Adrenal gland (tissue), 5 donors: Measurements from ENCODE around the gene POC5.

Experiments used
- POLR2A ChIP-seq, 2 donors: fragments of 450-650 bp; IDR thresholded peaks; one replicate each; pipeline ENCODE4 v1.6.1; 2017; ENCODE audit warnings: antibody characterized with exemption in 2 of 2, mild to moderate bottlenecking in 2 of 2, moderate library complexity in 1 of 2
- TF ChIP-seq, protein P1 (sequence below), 6 experiments: fragments of 450-650 bp in 4 of 6; fragments of 200-600 bp in 2 of 6; sonication (generic) in 1 of 6; IDR thresholded peaks; 1 replicate in 5 of 6; 2 replicates in 1 of 6; pipeline versions ENCODE4 v1.5.1 to v1.8.0; 2016 to 2021; ENCODE audit warnings: antibody characterized with exemption in 6 of 6, mild to moderate bottlenecking in 2 of 6, moderate library complexity in 1 of 6
- donor health status: DM: no; HTN: no; CAD: no.

DNA sequence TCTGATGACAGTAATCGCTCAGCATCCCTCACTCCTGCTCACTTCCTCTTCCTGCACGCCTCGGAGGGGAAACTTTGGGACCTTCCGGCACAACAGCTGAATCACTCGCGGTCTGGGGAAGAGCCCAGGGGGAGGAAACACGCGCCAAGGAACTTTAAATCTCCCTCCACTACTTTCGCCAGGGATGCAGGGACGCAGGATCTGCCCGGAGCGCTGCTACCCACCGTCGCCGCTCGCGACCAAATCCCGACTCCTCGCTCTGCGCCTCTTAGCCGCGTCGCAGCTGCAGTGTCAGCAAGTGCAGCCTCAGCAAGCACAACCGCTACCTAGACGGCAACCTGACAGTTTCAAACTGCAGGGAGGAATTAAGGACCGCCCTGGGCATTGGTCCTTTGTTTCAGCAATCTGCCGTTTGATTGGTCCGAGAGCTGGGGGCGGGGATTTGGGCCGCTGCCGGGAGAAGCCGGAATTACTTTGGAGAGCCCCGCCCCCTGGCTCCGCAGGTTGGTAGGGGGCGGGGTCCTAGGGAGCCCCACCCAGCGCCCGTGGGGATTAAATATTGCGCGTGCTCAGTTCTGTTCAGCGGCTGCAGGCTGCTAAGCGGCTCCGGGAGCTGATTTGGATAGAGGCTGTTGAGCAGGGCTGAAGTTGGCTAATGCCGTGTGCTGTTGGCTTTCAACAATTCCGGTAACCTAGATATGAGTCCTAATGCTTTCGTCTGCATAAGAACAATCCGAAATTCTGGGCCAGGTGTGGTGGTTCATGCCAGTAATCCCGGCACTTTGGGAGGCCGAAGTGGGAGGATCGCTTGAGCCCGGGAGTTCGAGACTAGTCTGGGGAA, at the start of gene POC5:
- TF ChIP-seq, protein P1, sequence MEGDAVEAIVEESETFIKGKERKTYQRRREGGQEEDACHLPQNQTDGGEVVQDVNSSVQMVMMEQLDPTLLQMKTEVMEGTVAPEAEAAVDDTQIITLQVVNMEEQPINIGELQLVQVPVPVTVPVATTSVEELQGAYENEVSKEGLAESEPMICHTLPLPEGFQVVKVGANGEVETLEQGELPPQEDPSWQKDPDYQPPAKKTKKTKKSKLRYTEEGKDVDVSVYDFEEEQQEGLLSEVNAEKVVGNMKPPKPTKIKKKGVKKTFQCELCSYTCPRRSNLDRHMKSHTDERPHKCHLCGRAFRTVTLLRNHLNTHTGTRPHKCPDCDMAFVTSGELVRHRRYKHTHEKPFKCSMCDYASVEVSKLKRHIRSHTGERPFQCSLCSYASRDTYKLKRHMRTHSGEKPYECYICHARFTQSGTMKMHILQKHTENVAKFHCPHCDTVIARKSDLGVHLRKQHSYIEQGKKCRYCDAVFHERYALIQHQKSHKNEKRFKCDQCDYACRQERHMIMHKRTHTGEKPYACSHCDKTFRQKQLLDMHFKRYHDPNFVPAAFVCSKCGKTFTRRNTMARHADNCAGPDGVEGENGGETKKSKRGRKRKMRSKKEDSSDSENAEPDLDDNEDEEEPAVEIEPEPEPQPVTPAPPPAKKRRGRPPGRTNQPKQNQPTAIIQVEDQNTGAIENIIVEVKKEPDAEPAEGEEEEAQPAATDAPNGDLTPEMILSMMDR (IDR thresholded peaks at IDR 0.05) = no peak
- peak in 1 of 2 donors; percentile 84 for TF ChIP-seq POLR2A (IDR thresholded peaks at IDR 0.05)
